HEK293T (cell line): ENCODE results near the gene GRIN3B.

Source experiments
- ARNT ChIP-seq: fragments of 450-650 bp; IDR thresholded peaks from 2 replicates; pipeline ENCODE4 v1.6.1; 2017; ENCODE audit warnings: mild to moderate bottlenecking
- BHLHE40 ChIP-seq: fragments of 450-650 bp; IDR thresholded peaks from 2 replicates; pipeline ENCODE4 v1.6.1; 2016; ENCODE audit warnings: mild to moderate bottlenecking, moderate library complexity, borderline replicate concordance
- ELF4 ChIP-seq: fragments of 450-650 bp; IDR thresholded peaks from 2 replicates; pipeline ENCODE4 v1.6.1; 2017; ENCODE audit warnings: antibody characterized with exemption
- FOXM1 ChIP-seq: fragments of 450-650 bp; IDR thresholded peaks from 2 replicates; pipeline ENCODE4 v1.6.1; 2017; ENCODE audit warnings: mild to moderate bottlenecking, borderline replicate concordance
- L3MBTL2 ChIP-seq: fragments of 450-650 bp; conservative IDR thresholded peaks from 2 replicates; pipeline ENCODE4 v1.6.1; 2016; ENCODE audit warnings: mild to moderate bottlenecking
- SP1 ChIP-seq: fragments of 450-650 bp; IDR thresholded peaks from 2 replicates; pipeline ENCODE4 v1.6.1; 2017
- SUZ12 ChIP-seq: fragments of 450-650 bp; IDR thresholded peaks from 2 replicates; pipeline ENCODE4 v1.6.1; 2016; ENCODE audit warnings: mild to moderate bottlenecking
- ZNF384 ChIP-seq: fragments of 450-650 bp; IDR thresholded peaks from 2 replicates; pipeline ENCODE4 v1.6.1; 2016
- TF ChIP-seq, protein P1 (sequence below): fragments of 450-650 bp; IDR thresholded peaks from 2 replicates; pipeline ENCODE4 v1.6.1; 2016

DNA sequence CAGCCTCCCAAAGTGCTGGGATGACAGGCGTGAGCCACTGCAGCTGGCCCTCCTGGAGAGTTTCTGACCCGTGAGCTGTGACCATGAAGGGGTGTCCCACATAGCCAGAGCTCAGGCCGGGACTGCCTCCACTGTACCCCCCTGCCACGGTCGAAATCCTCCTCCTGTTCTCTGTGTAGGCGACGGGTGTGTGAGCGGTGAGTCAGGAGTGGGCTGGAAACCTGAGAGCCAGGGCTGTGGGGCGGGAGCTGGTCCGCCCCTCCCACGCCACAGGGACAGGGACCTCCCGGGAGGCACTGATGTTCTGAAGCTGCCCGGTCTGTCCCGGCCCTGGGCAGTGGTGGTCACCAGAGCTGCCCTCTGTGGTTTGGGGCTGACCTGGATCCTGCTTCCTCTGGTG, 12.1 kb upstream of the GRIN3B start:
- TF ChIP-seq SUZ12 (no peak), SP1 (no peak), L3MBTL2 (no peak), ELF4 (no peak), ZNF384 (no peak), BHLHE40 (no peak), FOXM1 (no peak), ARNT (no peak)
- TF ChIP-seq, protein P1, sequence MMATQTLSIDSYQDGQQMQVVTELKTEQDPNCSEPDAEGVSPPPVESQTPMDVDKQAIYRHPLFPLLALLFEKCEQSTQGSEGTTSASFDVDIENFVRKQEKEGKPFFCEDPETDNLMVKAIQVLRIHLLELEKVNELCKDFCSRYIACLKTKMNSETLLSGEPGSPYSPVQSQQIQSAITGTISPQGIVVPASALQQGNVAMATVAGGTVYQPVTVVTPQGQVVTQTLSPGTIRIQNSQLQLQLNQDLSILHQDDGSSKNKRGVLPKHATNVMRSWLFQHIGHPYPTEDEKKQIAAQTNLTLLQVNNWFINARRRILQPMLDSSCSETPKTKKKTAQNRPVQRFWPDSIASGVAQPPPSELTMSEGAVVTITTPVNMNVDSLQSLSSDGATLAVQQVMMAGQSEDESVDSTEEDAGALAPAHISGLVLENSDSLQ: no peak
